Stimulated activated CD4-positive, alpha-beta T cell treated with anti-CD3 and anti-CD28 coated beads, Interleukin-15, amount 100 ng/mL, for 1 hour (primary cell): ENCODE measurements around the gene RAX2.
"Not testable (repeated sequence)": the region's sequence is repeated elsewhere in the genome, so short reads cannot be mapped to it uniquely, and the experiment has no call there.

Experiments
- DNase-seq, 2 donors: peaks; one replicate each; pipeline ENCODE4 v3.0.0-alpha.2; 2020; ENCODE audit warnings: low read depth in 1 of 2, low spot score in 1 of 2

Gene RAX2

GRCh38 chr19:3761382-3762129 is 10.5 kb downstream of the RAX2 start, which contains the start of gene APBA3:
Gene APBA3, minus strand, starts transcription at chr19:3761692. Its CDS starts 1,428 bp downstream, at chr19:3760264.
- DNase-seq: peak; percentile 95 to 97

GRCh38 chr19:3760871-3761361 is 11.1 kb downstream of the RAX2 start:
- DNase-seq: no peak

GRCh38 chr19:3759482-3760254 is 12.4 kb downstream of the RAX2 start:
- DNase-seq: no peak

GRCh38 chr19:3758297-3758696 is 13.7 kb downstream of the RAX2 start:
- not testable (repeated sequence) for DNase-seq

GRCh38 chr19:3757705-3758104 is 14.3 kb downstream of the RAX2 start:
- DNase-seq: not testable (repeated sequence)

GRCh38 chr19:3753631-3754410 is 18.2 kb downstream of the RAX2 start:
- DNase-seq: no peak

- no peak for DNase-seq
Measured at GRCh38 chr19:3752492-3752891, 19.5 kb downstream of the RAX2 start.

- DNase-seq: no peak
Measured at GRCh38 chr19:3751236-3751635, 20.8 kb downstream of the RAX2 start.

GRCh38 chr19:3750211-3750610 is 21.8 kb downstream of the RAX2 start:
- no peak for DNase-seq

GRCh38 chr19:3748965-3749364 is 23.1 kb downstream of the RAX2 start:
- no peak for DNase-seq

GRCh38 chr19:3746371-3747056 is 25.5 kb downstream of the RAX2 start:
- DNase-seq: no peak

GRCh38 chr19:3745363-3746045 is 26.5 kb downstream of the RAX2 start:
- no peak for DNase-seq

GRCh38 chr19:3743486-3743885 is 28.5 kb downstream of the RAX2 start:
- DNase-seq: no peak

GRCh38 chr19:3740431-3740830 is 31.6 kb downstream of the RAX2 start:
- no peak for DNase-seq

- no peak for DNase-seq
Measured at GRCh38 chr19:3738477-3739220, 33.4 kb downstream of the RAX2 start.

- DNase-seq: no peak
Measured at GRCh38 chr19:3737487-3738205, 34.4 kb downstream of the RAX2 start.

GRCh38 chr19:3736106-3736724 is 35.8 kb downstream of the RAX2 start:
- no peak for DNase-seq

- no peak for DNase-seq
Measured at GRCh38 chr19:3734310-3734600, 37.8 kb downstream of the RAX2 start.
